Coronary artery (tissue), 2 donors: ENCODE measurements around the gene COL11A2.

Experiments used
- DNase-seq: peaks from one replicate; pipeline ENCODE4 v3.0.0-alpha.2; 2017; ENCODE audit warnings: low spot score
- H3K27ac ChIP-seq, 2 donors: fragments of 200-600 bp; sonication (generic); one replicate each; pipeline ENCODE4 v1.5.1; 2016 to 2019
- H3K4me3 ChIP-seq: fragments of 200-600 bp; sonication (generic); 2 replicates; pipeline ENCODE4 v1.5.1; 2016; ENCODE audit warnings: mild to moderate bottlenecking, moderate library complexity
- CTCF ChIP-seq: fragments of 200-600 bp; sonication (generic); IDR thresholded peaks from one replicate; pipeline ENCODE4 v1.5.1; 2019; ENCODE audit warnings: antibody characterized with exemption

Gene COL11A2

GRCh38 chr6:33198159-33198852, 6.0 kb upstream of the COL11A2 start:
- no peak for DNase-seq
- TF ChIP-seq CTCF, result no peak
- Histone ChIP-seq H3K27ac (no peak overlapping the region), H3K4me3 (no peak overlapping the region)

GRCh38 chr6:33197431-33198048, 5.3 kb upstream of the COL11A2 start:
- no peak for DNase-seq
- TF ChIP-seq CTCF, result peak; percentile 24
- peak overlapping the region in 1 of 2 donors; percentile 8 for H3K27ac ChIP-seq
- no peak overlapping the region for H3K4me3 ChIP-seq

GRCh38 chr6:33195304-33196165, 3.3 kb upstream of the COL11A2 start:
- no peak overlapping the region for H3K4me3 ChIP-seq
- H3K27ac ChIP-seq, result no peak overlapping the region
- TF ChIP-seq CTCF, result no peak
- no peak for DNase-seq

- Histone ChIP-seq H3K27ac (no peak overlapping the region), H3K4me3 (no peak overlapping the region)
- TF ChIP-seq CTCF, result no peak
- DNase-seq, result no peak
Observed at GRCh38 chr6:33194431-33194979, 2.2 kb upstream of the COL11A2 start.

GRCh38 chr6:33193619-33194018, 1.4 kb upstream of the COL11A2 start:
- TF ChIP-seq CTCF, result no peak
- peak overlapping the region in 1 of 2 donors; percentile 76 for H3K27ac ChIP-seq
- no peak for DNase-seq
- peak overlapping the region; percentile 72 for H3K4me3 ChIP-seq

- H3K27ac ChIP-seq, result peak overlapping the region in 1 of 2 donors; percentile 76
- H3K4me3 ChIP-seq, result peak overlapping the region; percentile 72
- DNase-seq, result no peak
- TF ChIP-seq CTCF, result no peak
Observed at GRCh38 chr6:33192671-33193602, 670 bp upstream of the COL11A2 start.
